Measurements from ENCODE around the gene NTS. TPM values are rescaled to one million over a fixed set of nuclear protein-coding genes. Genes with fewer than 3 reads are reported as not detected.

The NTS gene
- total RNA-seq, 1 donor from 2014 or later: 2.3 TPM

DNA sequence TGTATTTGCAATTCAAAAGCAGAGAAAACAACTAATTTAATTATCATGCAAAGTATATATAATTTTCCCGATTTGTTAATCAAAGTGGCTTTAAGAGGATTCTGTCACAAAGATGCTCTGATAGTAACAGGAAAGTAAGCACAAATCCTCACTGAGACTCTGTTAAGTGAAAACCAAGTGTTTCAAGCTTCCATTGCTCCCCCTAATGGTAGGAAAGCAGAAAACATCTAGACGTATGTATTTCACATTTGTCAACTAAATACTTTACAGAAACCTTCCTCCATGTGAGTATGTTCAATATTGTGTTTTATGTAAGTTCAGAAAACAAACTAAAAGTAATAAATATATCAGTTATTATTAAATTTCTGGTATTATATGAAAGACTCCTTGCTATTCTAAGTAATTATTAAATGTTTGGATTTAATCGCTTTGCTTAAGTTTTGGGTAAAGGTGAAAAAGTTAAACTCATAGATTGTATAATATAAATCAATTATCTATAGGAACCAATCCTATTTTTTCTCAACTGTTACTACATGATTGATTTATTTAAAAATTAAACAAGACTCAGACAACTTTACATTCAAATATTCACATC is 1.5 kb upstream of the NTS start:
- DNase-seq (no peak), ATAC-seq (peak in 1 of 2 donors; percentile 66)
- TF ChIP-seq, protein P1, sequence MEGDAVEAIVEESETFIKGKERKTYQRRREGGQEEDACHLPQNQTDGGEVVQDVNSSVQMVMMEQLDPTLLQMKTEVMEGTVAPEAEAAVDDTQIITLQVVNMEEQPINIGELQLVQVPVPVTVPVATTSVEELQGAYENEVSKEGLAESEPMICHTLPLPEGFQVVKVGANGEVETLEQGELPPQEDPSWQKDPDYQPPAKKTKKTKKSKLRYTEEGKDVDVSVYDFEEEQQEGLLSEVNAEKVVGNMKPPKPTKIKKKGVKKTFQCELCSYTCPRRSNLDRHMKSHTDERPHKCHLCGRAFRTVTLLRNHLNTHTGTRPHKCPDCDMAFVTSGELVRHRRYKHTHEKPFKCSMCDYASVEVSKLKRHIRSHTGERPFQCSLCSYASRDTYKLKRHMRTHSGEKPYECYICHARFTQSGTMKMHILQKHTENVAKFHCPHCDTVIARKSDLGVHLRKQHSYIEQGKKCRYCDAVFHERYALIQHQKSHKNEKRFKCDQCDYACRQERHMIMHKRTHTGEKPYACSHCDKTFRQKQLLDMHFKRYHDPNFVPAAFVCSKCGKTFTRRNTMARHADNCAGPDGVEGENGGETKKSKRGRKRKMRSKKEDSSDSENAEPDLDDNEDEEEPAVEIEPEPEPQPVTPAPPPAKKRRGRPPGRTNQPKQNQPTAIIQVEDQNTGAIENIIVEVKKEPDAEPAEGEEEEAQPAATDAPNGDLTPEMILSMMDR (IDR thresholded peaks at IDR 0.05): peak; percentile 70
- intact Hi-C loops (cut with DNase I): loop anchor here (10.0 kb wide), 1 partner anchor 398 kb away; no protein-coding TSS in a partner anchor
- no peak overlapping the region for H3K27ac ChIP-seq
- H3K36me3 ChIP-seq: no peaks in the 10 kb centered on the region
- H3K27me3 ChIP-seq (ENCODE audit: low read depth): no peaks in the 10 kb centered on the region
- no peaks in the 10 kb centered on the region for H3K4me1 ChIP-seq
- no peak overlapping the region for H3K4me3 ChIP-seq
- no peaks in the 10 kb centered on the region for H3K9me3 ChIP-seq

- Histone ChIP-seq H3K4me3 (no peak overlapping the region), H3K9me3 (no peaks in the 10 kb centered on the region), H3K27me3 (ENCODE audit: low read depth) (no peaks in the 10 kb centered on the region), H3K36me3 (no peaks in the 10 kb centered on the region), H3K4me1 (no peaks in the 10 kb centered on the region), H3K27ac (no peak overlapping the region)
- ATAC-seq (no peak), DNase-seq (no peak)
- intact Hi-C loops (cut with DNase I): loop anchor here (10.0 kb wide), 1 partner anchor 403 kb away; no protein-coding TSS in a partner anchor
- TF ChIP-seq, protein P1 (IDR thresholded peaks at IDR 0.05): no peak
These were observed 3.4 kb downstream of the NTS start for GRCh38 chr12:85877459-85877858.

GRCh38 chr12:85883763-85884162 is 9.7 kb downstream of the NTS start:
- Histone ChIP-seq H3K36me3 (no peaks in the 10 kb centered on the region), H3K4me1 (no peaks in the 10 kb centered on the region), H3K27me3 (ENCODE audit: low read depth) (no peaks in the 10 kb centered on the region), H3K27ac (no peak overlapping the region), H3K4me3 (no peak overlapping the region), H3K9me3 (no peaks in the 10 kb centered on the region)
- ATAC-seq (no peak), DNase-seq (no peak)
- intact Hi-C loops (cut with DNase I): no loop called here
- TF ChIP-seq, protein P1 (IDR thresholded peaks at IDR 0.05): no peak

- H3K9me3 ChIP-seq: no peaks in the 10 kb centered on the region
- H3K4me1 ChIP-seq: no peaks in the 10 kb centered on the region
- DNase-seq (no peak), ATAC-seq (no peak)
- no peaks in the 10 kb centered on the region for H3K27me3 ChIP-seq (ENCODE audit: low read depth)
- H3K4me3 ChIP-seq: no peak overlapping the region
- no peaks in the 10 kb centered on the region for H3K36me3 ChIP-seq
- intact Hi-C loops (cut with DNase I): no loop called here
- TF ChIP-seq, protein P1 (IDR thresholded peaks at IDR 0.05): no peak
- no peak overlapping the region for H3K27ac ChIP-seq
These were observed 20.6 kb downstream of the NTS start for GRCh38 chr12:85894653-85895052.

GRCh38 chr12:85920324-85920947 is 46.3 kb downstream of the NTS start:
- no peak for DNase-seq
- Histone ChIP-seq H3K27me3 (ENCODE audit: low read depth) (no peaks in the 10 kb centered on the region), H3K36me3 (no peaks in the 10 kb centered on the region), H3K9me3 (no peaks in the 10 kb centered on the region), H3K4me1 (no peaks in the 10 kb centered on the region), H3K27ac (no peak overlapping the region), H3K4me3 (no peak overlapping the region)
- TF ChIP-seq, protein P1 (IDR thresholded peaks at IDR 0.05): peak; percentile 66
- intact Hi-C loops (cut with DNase I): loop anchor here (10.0 kb wide), 1 partner anchor 1934 kb away; no protein-coding TSS in a partner anchor
- no peak for ATAC-seq

Data from lower lobe of right lung (tissue), 2 donors.